Measurements from ENCODE around the gene DMAC2.
"Not testable (repeated sequence)": the region's sequence is repeated elsewhere in the genome, so short reads cannot be mapped to it uniquely, and the experiment has no call there.

The DMAC2 gene

GRCh38 chr19:41421973-41422372 lies 17.7 kb downstream of the DMAC2 start:
- DNase-seq = no peak

GRCh38 chr19:41421314-41421713 lies 18.4 kb downstream of the DMAC2 start:
- DNase-seq = no peak

- DNase-seq = no peak
These were observed 19.4 kb downstream of the DMAC2 start for GRCh38 chr19:41420101-41420880.

- DNase-seq = no peak
These were observed 23.5 kb downstream of the DMAC2 start for GRCh38 chr19:41416194-41416674.

- peak; percentile 20 for DNase-seq
These were observed 24.5 kb downstream of the DMAC2 start for GRCh38 chr19:41415154-41415571.

- no peak for DNase-seq
These were observed 25.3 kb downstream of the DMAC2 start for GRCh38 chr19:41414461-41414860.

- no peak for DNase-seq
These were observed 25.8 kb downstream of the DMAC2 start for GRCh38 chr19:41413947-41414346.

GRCh38 chr19:41412953-41413352 lies 26.8 kb downstream of the DMAC2 start:
- no peak for DNase-seq

GRCh38 chr19:41411968-41412265 lies 27.8 kb downstream of the DMAC2 start:
- no peak for DNase-seq

GRCh38 chr19:41411100-41411967 lies 28.4 kb downstream of the DMAC2 start:
- DNase-seq = no peak

- DNase-seq = no peak
These were observed 29.2 kb downstream of the DMAC2 start for GRCh38 chr19:41410336-41411054.

- DNase-seq = no peak
These were observed 30.4 kb downstream of the DMAC2 start for GRCh38 chr19:41409288-41409687.

- not testable (repeated sequence) for DNase-seq
These were observed 30.9 kb downstream of the DMAC2 start for GRCh38 chr19:41408846-41409245.

GRCh38 chr19:41408256-41408655 lies 31.5 kb downstream of the DMAC2 start:
- no peak for DNase-seq

GRCh38 chr19:41407271-41407670 lies 32.4 kb downstream of the DMAC2 start:
- no peak for DNase-seq

GRCh38 chr19:41405776-41406175 lies 33.9 kb downstream of the DMAC2 start:
- DNase-seq = no peak

GRCh38 chr19:41403181-41403970 lies 36.3 kb downstream of the DMAC2 start:
- DNase-seq = no peak

- no peak for DNase-seq
These were observed 37.7 kb downstream of the DMAC2 start for GRCh38 chr19:41402010-41402409.

GRCh38 chr19:41401483-41401882 lies 38.2 kb downstream of the DMAC2 start:
- no peak for DNase-seq

- no peak for DNase-seq
These were observed 40.2 kb downstream of the DMAC2 start for GRCh38 chr19:41399525-41399924.

GRCh38 chr19:41399091-41399490 lies 40.6 kb downstream of the DMAC2 start:
- DNase-seq = no peak

GRCh38 chr19:41398598-41398997 lies 41.1 kb downstream of the DMAC2 start:
- no peak for DNase-seq

- no peak for DNase-seq
These were observed 41.7 kb downstream of the DMAC2 start for GRCh38 chr19:41398050-41398418.
